Karpas-422 (cell line): ENCODE measurements around the gene PDGFD. TPM values are rescaled to one million over a fixed set of nuclear protein-coding genes. Genes with fewer than 3 reads are reported as not detected.
A peak's percentile ranks its signal among the peaks of the same experiment; 100 is the strongest.

Experiments used
- DNase-seq: peaks from one replicate; pipeline ENCODE4 v3.0.0-alpha.2; 2015
- H2AFZ ChIP-seq: fragments of 200-600 bp; sonication (generic); 2 replicates; pipeline ENCODE4 v1.6.1; 2014; ENCODE audit warnings: antibody characterized with exemption, low read length, mixed read lengths
- H3K27ac ChIP-seq: fragments of 200-600 bp; sonication (generic); 2 replicates; pipeline ENCODE4 v1.5.1; 2014; ENCODE audit warnings: mild to moderate bottlenecking, low read length, moderate library complexity
- H3K27me3 ChIP-seq: fragments of 200-600 bp; sonication (generic); 2 replicates; pipeline ENCODE4 v1.6.1; 2014; ENCODE audit warnings: low read length, mixed read lengths
- H3K36me3 ChIP-seq: fragments of 200-600 bp; sonication (generic); 2 replicates; pipeline ENCODE4 v1.6.1; 2014; ENCODE audit warnings: low read length, mixed read lengths; ENCODE audit not compliant: insufficient read depth
- H3K4me1 ChIP-seq: fragments of 200-600 bp; sonication (generic); 2 replicates; pipeline ENCODE4 v1.6.1; 2014; ENCODE audit warnings: mild to moderate bottlenecking, low read length, mixed read lengths
- H3K4me2 ChIP-seq: fragments of 200-600 bp; sonication (generic); 2 replicates; pipeline ENCODE4 v1.6.1; 2014; ENCODE audit warnings: low read length, low read depth, mild to moderate bottlenecking; ENCODE audit not compliant: poor library complexity, severe bottlenecking
- H3K4me3 ChIP-seq: fragments of 200-600 bp; sonication (generic); 2 replicates; pipeline ENCODE4 v1.5.1; 2014; ENCODE audit warnings: mild to moderate bottlenecking, antibody characterized with exemption, low read length, mixed read lengths
- H3K79me2 ChIP-seq: fragments of 200-600 bp; sonication (generic); 2 replicates; pipeline ENCODE4 v1.6.1; 2014; ENCODE audit warnings: mild to moderate bottlenecking, low read length, mixed read lengths
- H3K9ac ChIP-seq: fragments of 200-600 bp; sonication (generic); 2 replicates; pipeline ENCODE4 v1.6.0; 2014; ENCODE audit warnings: low read length
- H3K9me2 ChIP-seq: fragments of 200-600 bp; sonication (generic), shearing (Covaris generic); replicated peaks from 2 replicates; pipeline ENCODE4 v1.6.0; 2014; ENCODE audit warnings: mild to moderate bottlenecking, low read length, moderate library complexity; ENCODE audit not compliant: insufficient read depth
- H3K9me3 ChIP-seq: fragments of 300-700, 200-600 bp; sonication (generic); 2 replicates; pipeline ENCODE4 v1.6.1; 2014; ENCODE audit warnings: low read length, mixed read lengths
- H4K20me1 ChIP-seq: fragments of 200-600 bp; sonication (generic); 2 replicates; pipeline ENCODE4 v1.6.1; 2014; ENCODE audit warnings: mild to moderate bottlenecking, antibody characterized with exemption, low read length, low read depth; ENCODE audit not compliant: insufficient read depth
- total RNA-seq: library from RNA; depleted of rRNA; stranded (reverse); fragments of >200 nt; shearing (Covaris generic); gene quantifications from 2 replicates; pipeline ENCODE4 v1.2.3, GENCODE V29; 2014; ENCODE audit warnings: low replicate concordance

Gene PDGFD
- total RNA-seq, 1 experiment from 2014 or later, result 360 TPM

DNA sequence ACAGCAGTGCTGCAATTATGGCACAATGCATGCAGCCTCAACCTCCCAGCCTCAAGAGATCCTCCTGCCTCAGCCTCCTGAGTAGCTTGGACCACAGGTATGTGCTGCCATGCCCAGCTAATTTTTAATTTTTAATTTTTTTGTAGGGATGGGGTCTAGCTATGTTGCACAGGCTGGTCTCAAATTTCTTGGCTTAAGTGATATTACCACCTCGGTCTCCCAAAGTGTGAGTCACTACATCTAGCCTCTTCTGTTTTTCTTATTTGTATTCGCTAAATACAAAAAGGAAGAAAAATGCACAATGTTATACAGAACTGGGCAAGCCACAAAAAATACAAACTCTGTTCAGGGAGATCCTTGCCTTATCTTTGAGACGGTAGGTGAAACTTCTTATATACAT lies 65.4 kb downstream of the PDGFD start:
- no peaks in the 10 kb centered on the region for H3K27me3 ChIP-seq
- peaks cover 87% of the 10 kb centered on the region for H3K79me2 ChIP-seq
- H4K20me1 ChIP-seq, result no peaks in the 10 kb centered on the region
- no peak overlapping the region for H3K4me3 ChIP-seq
- H3K36me3 ChIP-seq, result peaks cover 4% of the 10 kb centered on the region
- DNase-seq, result no peak
- no peaks in the 10 kb centered on the region for H3K9me2 ChIP-seq
- H3K9ac ChIP-seq, result peak overlapping the region; percentile 4
- peak overlapping the region; percentile 82 for H3K4me2 ChIP-seq
- H3K9me3 ChIP-seq, result no peaks in the 10 kb centered on the region
- no peak overlapping the region for H2AFZ ChIP-seq
- H3K4me1 ChIP-seq, result peaks cover 65% of the 10 kb centered on the region
- peak overlapping the region; percentile 94 for H3K27ac ChIP-seq

DNA sequence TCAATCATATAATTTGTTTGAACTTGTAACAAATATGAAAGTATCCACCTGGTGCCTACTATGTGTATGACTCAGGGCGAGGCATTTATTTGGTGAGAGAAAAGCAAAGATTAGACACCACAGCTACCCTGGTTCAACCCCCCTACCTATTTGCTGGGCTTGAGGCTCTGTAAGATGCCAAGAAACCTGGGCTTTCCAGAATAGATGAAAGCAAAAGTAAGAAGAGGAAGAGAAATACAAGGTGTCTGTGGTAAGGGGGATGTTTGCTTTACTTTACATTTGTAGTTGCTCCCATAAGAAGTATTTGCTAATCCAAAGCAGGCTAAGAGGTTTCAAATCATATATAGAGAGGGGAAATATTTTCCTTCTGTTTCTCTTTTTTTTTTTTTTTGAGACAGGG lies 65.8 kb downstream of the PDGFD start:
- no peaks in the 10 kb centered on the region for H3K27me3 ChIP-seq
- H4K20me1 ChIP-seq, result no peaks in the 10 kb centered on the region
- peak; percentile 76 for DNase-seq
- no peaks in the 10 kb centered on the region for H3K9me2 ChIP-seq
- H3K27ac ChIP-seq, result peak overlapping the region; percentile 94
- H3K9me3 ChIP-seq, result no peaks in the 10 kb centered on the region
- H3K9ac ChIP-seq, result peak overlapping the region; percentile 4; the same call in 1 of the 2 replicates
- H3K36me3 ChIP-seq, result peaks cover 4% of the 10 kb centered on the region
- H3K4me2 ChIP-seq, result peak overlapping the region; percentile 82
- no peak overlapping the region for H2AFZ ChIP-seq
- H3K79me2 ChIP-seq, result peaks cover 87% of the 10 kb centered on the region
- peaks cover 69% of the 10 kb centered on the region for H3K4me1 ChIP-seq
- H3K4me3 ChIP-seq, result no peak overlapping the region

DNA sequence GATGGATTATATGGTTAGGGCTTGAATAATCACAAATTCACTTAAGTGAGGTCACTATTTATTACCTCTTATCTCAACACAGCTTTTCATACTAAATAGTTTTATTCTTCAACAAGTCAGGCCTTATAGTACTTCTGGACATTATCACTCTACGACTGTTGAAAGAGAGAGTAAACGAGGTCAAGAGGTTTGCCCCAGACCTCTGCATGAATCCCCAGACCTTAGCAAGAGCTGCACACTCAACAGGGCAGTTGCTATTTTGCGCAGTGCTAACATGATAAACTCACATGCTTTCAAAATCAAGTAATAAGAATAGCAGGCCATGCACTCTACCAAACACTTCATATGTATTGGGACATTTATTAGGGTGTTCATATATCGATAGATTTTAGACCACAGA lies 67.0 kb downstream of the PDGFD start:
- no peaks in the 10 kb centered on the region for H4K20me1 ChIP-seq
- peaks cover 81% of the 10 kb centered on the region for H3K4me1 ChIP-seq
- no peaks in the 10 kb centered on the region for H3K9me3 ChIP-seq
- H3K9ac ChIP-seq, result peak overlapping the region; percentile 13; the same call in 1 of the 2 replicates
- H3K79me2 ChIP-seq, result peaks cover 85% of the 10 kb centered on the region
- H3K36me3 ChIP-seq, result no peaks in the 10 kb centered on the region
- H3K9me2 ChIP-seq, result no peaks in the 10 kb centered on the region
- H2AFZ ChIP-seq, result no peak overlapping the region
- no peak overlapping the region for H3K4me3 ChIP-seq
- H3K27ac ChIP-seq, result peak overlapping the region; percentile 94
- no peak for DNase-seq
- H3K27me3 ChIP-seq, result no peaks in the 10 kb centered on the region
- H3K4me2 ChIP-seq, result peak overlapping the region; percentile 82

DNA sequence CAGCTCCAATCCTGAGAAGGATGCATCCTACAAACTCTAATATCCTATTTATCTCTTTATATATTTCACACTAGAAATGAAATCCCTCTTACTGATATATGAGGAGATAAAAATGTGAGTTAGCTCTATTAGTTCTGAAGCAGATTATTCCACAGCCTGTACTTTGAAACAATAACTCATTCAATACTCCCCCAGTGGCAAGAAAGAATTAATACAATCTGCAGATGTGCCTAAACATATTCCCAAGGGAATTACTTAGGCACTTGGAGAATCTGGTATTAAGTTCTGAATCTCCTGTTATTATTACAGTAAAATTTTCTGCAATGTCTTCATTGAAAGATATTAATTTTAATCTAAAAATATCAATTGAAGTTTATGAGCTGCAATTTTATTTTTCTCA lies 68.2 kb downstream of the PDGFD start:
- Histone ChIP-seq H3K9me2 (no peaks in the 10 kb centered on the region), H3K4me3 (peak overlapping the region; percentile 62), H3K4me1 (peaks cover 93% of the 10 kb centered on the region), H3K27me3 (no peaks in the 10 kb centered on the region), H3K79me2 (peaks cover 81% of the 10 kb centered on the region), H3K9ac (peak overlapping the region; percentile 74), H3K4me2 (peak overlapping the region; percentile 82), H2AFZ (no peak overlapping the region), H3K36me3 (no peaks in the 10 kb centered on the region), H4K20me1 (no peaks in the 10 kb centered on the region), H3K9me3 (no peaks in the 10 kb centered on the region), H3K27ac (peak overlapping the region; percentile 94)
- DNase-seq, result peak; percentile 87

DNA sequence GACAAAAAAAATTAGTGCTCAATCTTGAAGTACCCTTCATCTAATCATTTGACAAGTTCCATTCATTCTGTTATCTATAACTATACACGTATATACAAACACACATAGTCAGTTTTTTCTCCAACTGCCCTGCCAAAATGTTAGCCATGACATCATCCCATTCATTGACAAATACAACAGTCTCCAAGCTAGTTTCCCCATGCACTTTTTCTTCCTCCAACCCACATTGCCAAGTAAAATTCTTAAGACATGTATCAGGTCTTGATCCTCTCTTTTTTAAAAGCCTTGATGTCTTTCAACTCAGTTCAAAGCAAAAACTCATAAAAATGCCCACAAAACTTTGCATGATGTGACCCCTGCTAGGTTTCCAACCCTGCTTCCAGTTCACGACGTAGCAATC lies 69.4 kb downstream of the PDGFD start:
- Histone ChIP-seq H2AFZ (no peak overlapping the region), H3K27me3 (no peaks in the 10 kb centered on the region), H3K27ac (peak overlapping the region; percentile 94), H3K4me3 (peak overlapping the region; percentile 62), H3K4me1 (peaks cover 98% of the 10 kb centered on the region), H3K9ac (peak overlapping the region; percentile 74), H3K4me2 (peak overlapping the region; percentile 82), H4K20me1 (no peaks in the 10 kb centered on the region), H3K36me3 (no peaks in the 10 kb centered on the region), H3K9me3 (no peaks in the 10 kb centered on the region), H3K79me2 (peaks cover 79% of the 10 kb centered on the region), H3K9me2 (no peaks in the 10 kb centered on the region)
- peak; percentile 72 for DNase-seq

DNA sequence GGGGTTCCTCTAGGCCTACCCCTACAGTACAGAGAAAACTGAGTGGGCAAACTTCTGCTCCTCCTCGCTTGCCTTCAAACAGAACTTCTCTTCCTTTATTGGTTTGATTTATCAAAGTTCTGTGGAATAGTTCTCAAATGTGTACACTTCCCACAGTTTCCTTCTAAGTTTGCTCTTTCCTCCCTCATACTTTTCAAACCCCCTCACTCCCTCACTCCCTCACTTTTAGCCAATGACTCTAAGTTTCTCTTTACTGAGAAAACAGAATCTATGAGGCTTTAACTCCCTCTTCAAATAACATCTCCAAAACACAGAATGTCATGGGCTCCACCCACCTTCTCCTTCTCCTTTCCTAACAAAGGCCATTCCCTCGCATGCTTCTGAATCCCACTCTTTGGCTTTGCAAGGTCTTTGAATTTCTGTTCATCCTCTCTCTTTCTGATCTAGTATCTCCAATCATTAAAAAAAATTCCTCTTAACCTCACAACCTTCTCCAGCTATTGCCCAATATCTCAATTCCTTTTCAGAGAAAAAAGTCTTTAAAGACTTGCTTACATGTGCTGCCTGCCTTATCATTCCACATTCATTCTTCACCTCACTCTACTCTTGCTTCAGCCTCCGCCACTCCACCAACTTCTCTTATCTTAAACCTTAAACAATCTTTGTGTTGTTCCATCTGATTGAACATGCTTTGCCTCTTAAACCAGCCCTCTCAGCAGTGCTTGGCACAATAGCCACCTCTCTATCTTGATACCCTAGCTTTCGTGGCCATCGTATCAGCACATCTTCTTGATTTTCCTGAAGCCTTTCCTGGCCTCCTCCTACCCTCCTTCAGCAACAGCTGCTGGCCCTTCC lies 70.3 kb downstream of the PDGFD start:
- H3K4me3 ChIP-seq, result peak overlapping the region; percentile 62
- no peaks in the 10 kb centered on the region for H3K27me3 ChIP-seq
- H3K4me1 ChIP-seq, result peaks cover 100% of the 10 kb centered on the region
- peaks cover 80% of the 10 kb centered on the region for H3K79me2 ChIP-seq
- peak overlapping the region; percentile 74 for H3K9ac ChIP-seq
- DNase-seq, result peak; percentile 91
- no peaks in the 10 kb centered on the region for H4K20me1 ChIP-seq
- H3K4me2 ChIP-seq, result peak overlapping the region; percentile 82
- H3K9me3 ChIP-seq, result no peaks in the 10 kb centered on the region
- peaks cover 6% of the 10 kb centered on the region for H3K36me3 ChIP-seq
- no peak overlapping the region for H2AFZ ChIP-seq
- peak overlapping the region; percentile 94 for H3K27ac ChIP-seq
- no peaks in the 10 kb centered on the region for H3K9me2 ChIP-seq

DNA sequence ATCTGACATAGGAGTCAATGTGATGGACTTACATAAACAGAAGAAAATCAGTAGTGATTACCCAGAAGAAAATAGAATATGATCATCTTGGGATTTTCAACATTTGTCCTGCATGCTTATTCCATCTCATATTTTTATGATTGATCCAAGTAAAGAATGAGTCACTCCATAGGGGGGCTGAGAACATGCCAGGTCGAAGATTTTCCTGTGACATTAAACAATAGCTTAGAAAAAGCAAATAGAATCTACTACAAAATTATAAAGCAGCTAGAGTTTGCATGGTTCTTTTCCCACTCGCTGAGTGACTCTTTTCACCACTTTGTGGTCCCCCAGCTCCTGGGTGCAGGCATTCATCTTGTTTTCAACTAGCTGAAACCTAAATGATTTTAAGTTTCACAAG lies 71.2 kb downstream of the PDGFD start:
- DNase-seq, result peak; percentile 77
- H2AFZ ChIP-seq, result no peak overlapping the region

DNA sequence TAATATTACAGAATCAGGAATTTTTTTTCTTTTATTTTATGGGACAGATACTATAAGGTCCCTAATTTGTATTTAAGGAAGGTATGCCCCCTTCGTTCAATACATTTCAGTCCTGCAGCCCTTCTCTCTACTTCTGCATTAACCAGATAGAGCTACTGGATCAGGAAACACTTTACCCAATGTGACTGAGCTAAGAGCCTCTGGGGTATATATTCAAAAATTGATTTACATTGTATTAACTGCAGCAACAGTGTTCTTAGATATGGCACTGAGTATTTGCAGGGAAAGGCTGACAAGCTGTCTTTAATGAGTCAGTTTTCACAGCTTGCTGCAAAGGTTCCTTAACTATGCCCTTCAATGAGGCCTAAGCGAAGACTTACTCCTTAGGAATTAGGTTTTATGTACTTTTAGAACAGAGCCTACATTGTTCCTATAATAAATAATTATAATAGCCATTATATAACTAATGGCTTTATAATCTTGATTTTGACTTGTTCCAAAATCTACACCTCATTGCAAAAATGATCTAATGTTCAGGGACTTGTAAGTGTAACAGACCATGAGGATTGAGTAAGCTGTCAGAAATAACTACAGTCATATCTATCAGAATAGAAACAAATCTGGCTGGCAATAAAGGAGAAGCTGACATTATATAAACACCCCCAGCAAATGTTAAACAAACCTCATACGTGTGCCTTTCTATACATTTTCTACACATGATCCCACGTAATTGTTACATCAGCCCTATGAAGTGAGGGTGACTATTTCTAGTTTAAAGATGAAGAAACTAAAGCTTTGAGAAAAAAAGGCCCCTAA lies 72.5 kb downstream of the PDGFD start:
- peak overlapping the region; percentile 62 for H3K4me3 ChIP-seq
- peak; percentile 99 for DNase-seq
- no peaks in the 10 kb centered on the region for H3K9me2 ChIP-seq
- H3K79me2 ChIP-seq, result peaks cover 78% of the 10 kb centered on the region
- H4K20me1 ChIP-seq, result no peaks in the 10 kb centered on the region
- peak overlapping the region; percentile 82 for H3K4me2 ChIP-seq
- H3K27ac ChIP-seq, result peak overlapping the region; percentile 94
- no peak overlapping the region for H2AFZ ChIP-seq
- H3K4me1 ChIP-seq, result peaks cover 99% of the 10 kb centered on the region
- no peaks in the 10 kb centered on the region for H3K9me3 ChIP-seq
- H3K36me3 ChIP-seq, result peaks cover 23% of the 10 kb centered on the region
- no peaks in the 10 kb centered on the region for H3K27me3 ChIP-seq
- peak overlapping the region; percentile 74 for H3K9ac ChIP-seq

More for the DNA sequence above, 71.2 kb downstream of the PDGFD start:
- H3K4me2 ChIP-seq, result peak overlapping the region; percentile 82
- no peaks in the 10 kb centered on the region for H3K9me2 ChIP-seq
- peak overlapping the region; percentile 74 for H3K9ac ChIP-seq
- peak overlapping the region; percentile 62 for H3K4me3 ChIP-seq
- peaks cover 100% of the 10 kb centered on the region for H3K4me1 ChIP-seq
- no peaks in the 10 kb centered on the region for H3K9me3 ChIP-seq
- H3K36me3 ChIP-seq, result peaks cover 15% of the 10 kb centered on the region
- H3K27me3 ChIP-seq, result no peaks in the 10 kb centered on the region
- H3K79me2 ChIP-seq, result peaks cover 80% of the 10 kb centered on the region
- H4K20me1 ChIP-seq, result no peaks in the 10 kb centered on the region
- peak overlapping the region; percentile 94 for H3K27ac ChIP-seq
